ENCODE measurements around the gene PAK3. TPM values are rescaled to one million over a fixed set of nuclear protein-coding genes. Genes with fewer than 3 reads are reported as not detected.
A peak's percentile ranks its signal among the peaks of the same experiment; 100 is the strongest.

PAK3 gene
- total RNA-seq, 1 donor from 2014 or later = 13.7 TPM

GRCh38 chrX:111083081-111083480 is 12.9 kb upstream of the PAK3 start:
- Mint-ChIP-seq H3K4me1 (ENCODE audit: low read depth, unreplicated experiment) (peaks cover 14% of the 10 kb centered on the region), H3K4me3 (ENCODE audit: unreplicated experiment) (no peak overlapping the region), H3K27me3 (ENCODE audit: low read depth, unreplicated experiment) (no peaks in the 10 kb centered on the region), H3K27ac (ENCODE audit: unreplicated experiment) (no peak overlapping the region), H3K36me3 (ENCODE audit: low read depth, unreplicated experiment) (no peaks in the 10 kb centered on the region), H3K9me3 (ENCODE audit: unreplicated experiment) (no peaks in the 10 kb centered on the region)
- Histone ChIP-seq H3K4me2 (ENCODE audit: low read length) (no peak overlapping the region), H3K27ac (ENCODE audit: low read depth, low read length) (no peak overlapping the region), H2AFZ (ENCODE audit: low read depth, low read length) (no peak overlapping the region), H3K4me3 (ENCODE audit: insufficient read depth, low read depth, low read length) (no peak overlapping the region), H3K9ac (ENCODE audit: low read length) (no peak overlapping the region), H3K4me1 (ENCODE audit: insufficient read depth, low read length) (no peaks in the 10 kb centered on the region), H3K79me2 (ENCODE audit: insufficient read depth, low read length) (no peaks in the 10 kb centered on the region), H4K20me1 (ENCODE audit: insufficient read depth, low read length) (no peaks in the 10 kb centered on the region), H3K27me3 (ENCODE audit: insufficient read depth, low read length) (no peaks in the 10 kb centered on the region), H3K9me3 (ENCODE audit: insufficient read depth, low read depth, low read length) (no peaks in the 10 kb centered on the region), H3K36me3 (ENCODE audit: insufficient read depth, low read length) (no peaks in the 10 kb centered on the region)
- FAIRE-seq (no peak), DNase-seq (ENCODE audit: low read depth) (peak; percentile 75)
- TF ChIP-seq CTCF (IDR thresholded peaks at IDR 0.05; ENCODE audit: insufficient read depth, low read depth, low read length) (no peak), EZH2 (IDR thresholded peaks at IDR 0.05; ENCODE audit: insufficient read depth, low read length) (no peak)

GRCh38 chrX:111086591-111087006 is 9.4 kb upstream of the PAK3 start:
- no peak overlapping the region for H3K27ac Mint-ChIP-seq (ENCODE audit: unreplicated experiment)
- no peaks in the 10 kb centered on the region for H3K27me3 Mint-ChIP-seq (ENCODE audit: low read depth, unreplicated experiment)
- Histone ChIP-seq H4K20me1 (ENCODE audit: insufficient read depth, low read length) (no peaks in the 10 kb centered on the region), H3K27ac (ENCODE audit: low read depth, low read length) (no peak overlapping the region), H3K4me2 (ENCODE audit: low read length) (no peak overlapping the region), H3K36me3 (ENCODE audit: insufficient read depth, low read length) (no peaks in the 10 kb centered on the region), H2AFZ (ENCODE audit: low read depth, low read length) (no peak overlapping the region), H3K9ac (ENCODE audit: low read length) (no peak overlapping the region), H3K9me3 (ENCODE audit: insufficient read depth, low read depth, low read length) (no peaks in the 10 kb centered on the region), H3K27me3 (ENCODE audit: insufficient read depth, low read length) (no peaks in the 10 kb centered on the region), H3K4me1 (ENCODE audit: insufficient read depth, low read length) (no peaks in the 10 kb centered on the region), H3K79me2 (ENCODE audit: insufficient read depth, low read length) (no peaks in the 10 kb centered on the region), H3K4me3 (ENCODE audit: insufficient read depth, low read depth, low read length) (no peak overlapping the region)
- DNase-seq (ENCODE audit: low read depth) = no peak
- no peak overlapping the region for H3K4me3 Mint-ChIP-seq (ENCODE audit: unreplicated experiment)
- no peaks in the 10 kb centered on the region for H3K36me3 Mint-ChIP-seq (ENCODE audit: low read depth, unreplicated experiment)
- FAIRE-seq = no peak
- TF ChIP-seq CTCF (IDR thresholded peaks at IDR 0.05; ENCODE audit: insufficient read depth, low read depth, low read length) (no peak), EZH2 (IDR thresholded peaks at IDR 0.05; ENCODE audit: insufficient read depth, low read length) (no peak)
- no peaks in the 10 kb centered on the region for H3K9me3 Mint-ChIP-seq (ENCODE audit: unreplicated experiment)
- H3K4me1 Mint-ChIP-seq (ENCODE audit: low read depth, unreplicated experiment) = peaks cover 14% of the 10 kb centered on the region

GRCh38 chrX:111088628-111089027 is 7.4 kb upstream of the PAK3 start:
- H3K36me3 ChIP-seq (ENCODE audit: insufficient read depth, low read length) = no peaks in the 10 kb centered on the region
- Mint-ChIP-seq H3K9me3 (ENCODE audit: unreplicated experiment) (no peaks in the 10 kb centered on the region), H3K4me1 (ENCODE audit: low read depth, unreplicated experiment) (peaks cover 10% of the 10 kb centered on the region), H3K27me3 (ENCODE audit: low read depth, unreplicated experiment) (no peaks in the 10 kb centered on the region), H3K4me3 (ENCODE audit: unreplicated experiment) (no peak overlapping the region), H3K27ac (ENCODE audit: unreplicated experiment) (no peak overlapping the region), H3K36me3 (ENCODE audit: low read depth, unreplicated experiment) (no peaks in the 10 kb centered on the region)
- no peaks in the 10 kb centered on the region for H3K79me2 ChIP-seq (ENCODE audit: insufficient read depth, low read length)
- no peaks in the 10 kb centered on the region for H3K27me3 ChIP-seq (ENCODE audit: insufficient read depth, low read length)
- no peak overlapping the region for H3K27ac ChIP-seq (ENCODE audit: low read depth, low read length)
- no peak overlapping the region for H3K4me3 ChIP-seq (ENCODE audit: insufficient read depth, low read depth, low read length)
- TF ChIP-seq EZH2 (IDR thresholded peaks at IDR 0.05; ENCODE audit: insufficient read depth, low read length) (no peak), CTCF (IDR thresholded peaks at IDR 0.05; ENCODE audit: insufficient read depth, low read depth, low read length) (no peak)
- H2AFZ ChIP-seq (ENCODE audit: low read depth, low read length) = no peak overlapping the region
- H3K9me3 ChIP-seq (ENCODE audit: insufficient read depth, low read depth, low read length) = no peaks in the 10 kb centered on the region
- no peak overlapping the region for H3K4me2 ChIP-seq (ENCODE audit: low read length)
- no peaks in the 10 kb centered on the region for H4K20me1 ChIP-seq (ENCODE audit: insufficient read depth, low read length)
- DNase-seq (ENCODE audit: low read depth) (no peak), FAIRE-seq (peak; percentile 96)
- H3K4me1 ChIP-seq (ENCODE audit: insufficient read depth, low read length) = no peaks in the 10 kb centered on the region
- no peak overlapping the region for H3K9ac ChIP-seq (ENCODE audit: low read length)

All from astrocyte (in vitro differentiated cells and primary cell).